ENCODE results near the gene RUSC1.
"Not testable (repeated sequence)": the region's sequence is repeated elsewhere in the genome, so short reads cannot be mapped to it uniquely, and the experiment has no call there.

Gene RUSC1

GRCh38 chr1:155324037-155324716, 3.5 kb downstream of the RUSC1 start:
- Histone ChIP-seq H3K27ac (peak overlapping the region; percentile 47; the same call in 1 of the 2 replicates), H3K36me3 (ENCODE audit: insufficient read depth, low read length) (peaks cover 1% of the 10 kb centered on the region), H3K9me3 (ENCODE audit: low read depth, low read length) (no peaks in the 10 kb centered on the region), H3K4me3 (peak overlapping the region; percentile 84), H3K9ac (ENCODE audit: insufficient read length) (peak overlapping the region; percentile 82)
- TF ChIP-seq POLR2AphosphoS5 (IDR thresholded peaks at IDR 0.05; ENCODE audit: borderline replicate concordance, low read depth, low read length), result peak; percentile 81; the same call in 1 of the 2 replicates
- no peak for TF ChIP-seq EZH2 (IDR thresholded peaks at IDR 0.05)
- TF ChIP-seq FOXP2 (optimal IDR thresholded peaks at IDR 0.05; ENCODE audit: control extremely low read depth, extremely low read length, insufficient read depth), result no peak
- DNase-seq (ENCODE audit: low read depth, low spot score), result peak; percentile 59

GRCh38 chr1:155324717-155325602, 4.3 kb downstream of the RUSC1 start:
- Histone ChIP-seq H3K9ac (ENCODE audit: insufficient read length) (peak overlapping the region; percentile 82), H3K9me3 (ENCODE audit: low read depth, low read length) (no peaks in the 10 kb centered on the region), H3K27ac (no peak overlapping the region), H3K36me3 (ENCODE audit: insufficient read depth, low read length) (peaks cover 3% of the 10 kb centered on the region; the same call in 1 of the 2 replicates), H3K4me3 (peak overlapping the region; percentile 84)
- no peak for TF ChIP-seq EZH2 (IDR thresholded peaks at IDR 0.05)
- no peak for TF ChIP-seq FOXP2 (optimal IDR thresholded peaks at IDR 0.05; ENCODE audit: control extremely low read depth, extremely low read length, insufficient read depth)
- TF ChIP-seq POLR2AphosphoS5 (IDR thresholded peaks at IDR 0.05; ENCODE audit: borderline replicate concordance, low read depth, low read length), result no peak
- no peak for DNase-seq (ENCODE audit: low read depth, low spot score)

- Histone ChIP-seq H3K36me3 (ENCODE audit: insufficient read depth, low read length) (peaks cover 9% of the 10 kb centered on the region), H3K27ac (no peak overlapping the region), H3K9me3 (ENCODE audit: low read depth, low read length) (no peaks in the 10 kb centered on the region), H3K4me3 (peak overlapping the region; percentile 84; the same call in 1 of the 2 replicates), H3K9ac (ENCODE audit: insufficient read length) (no peak overlapping the region)
- DNase-seq (ENCODE audit: low read depth, low spot score), result no peak
- TF ChIP-seq POLR2AphosphoS5 (IDR thresholded peaks at IDR 0.05; ENCODE audit: borderline replicate concordance, low read depth, low read length) (no peak), EZH2 (IDR thresholded peaks at IDR 0.05) (no peak), FOXP2 (optimal IDR thresholded peaks at IDR 0.05; ENCODE audit: control extremely low read depth, extremely low read length, insufficient read depth) (no peak)
These were observed 4.9 kb downstream of the RUSC1 start for GRCh38 chr1:155325603-155325893.

- TF ChIP-seq EZH2 (IDR thresholded peaks at IDR 0.05), result no peak
- no peak for TF ChIP-seq FOXP2 (optimal IDR thresholded peaks at IDR 0.05; ENCODE audit: control extremely low read depth, extremely low read length, insufficient read depth)
- no peak overlapping the region for H3K27ac ChIP-seq
- H3K36me3 ChIP-seq (ENCODE audit: insufficient read depth, low read length), result peaks cover 14% of the 10 kb centered on the region
- no peak overlapping the region for H3K4me3 ChIP-seq
- H3K9ac ChIP-seq (ENCODE audit: insufficient read length), result no peak overlapping the region
- H3K9me3 ChIP-seq (ENCODE audit: low read depth, low read length), result no peaks in the 10 kb centered on the region
- DNase-seq (ENCODE audit: low read depth, low spot score), result no peak
These were observed 5.4 kb downstream of the RUSC1 start for GRCh38 chr1:155326020-155326526.

GRCh38 chr1:155326631-155327037, 5.9 kb downstream of the RUSC1 start:
- Histone ChIP-seq H3K4me3 (no peak overlapping the region), H3K27ac (no peak overlapping the region; the same call in 1 of the 2 replicates), H3K9ac (ENCODE audit: insufficient read length) (no peak overlapping the region), H3K36me3 (ENCODE audit: insufficient read depth, low read length) (peaks cover 17% of the 10 kb centered on the region), H3K9me3 (ENCODE audit: low read depth, low read length) (no peaks in the 10 kb centered on the region)
- DNase-seq (ENCODE audit: low read depth, low spot score), result no peak
- no peak for TF ChIP-seq FOXP2 (optimal IDR thresholded peaks at IDR 0.05; ENCODE audit: control extremely low read depth, extremely low read length, insufficient read depth)
- no peak for TF ChIP-seq EZH2 (IDR thresholded peaks at IDR 0.05)
- no peak for TF ChIP-seq POLR2AphosphoS5 (IDR thresholded peaks at IDR 0.05; ENCODE audit: borderline replicate concordance, low read depth, low read length)

- no peak overlapping the region for H3K4me3 ChIP-seq
- H3K27ac ChIP-seq, result no peak overlapping the region; the same call in 1 of the 2 replicates
- no peak overlapping the region for H3K9ac ChIP-seq (ENCODE audit: insufficient read length)
- no peak for TF ChIP-seq FOXP2 (optimal IDR thresholded peaks at IDR 0.05; ENCODE audit: control extremely low read depth, extremely low read length, insufficient read depth)
- no peak for TF ChIP-seq POLR2AphosphoS5 (IDR thresholded peaks at IDR 0.05; ENCODE audit: borderline replicate concordance, low read depth, low read length)
- TF ChIP-seq EZH2 (IDR thresholded peaks at IDR 0.05), result no peak
- H3K36me3 ChIP-seq (ENCODE audit: insufficient read depth, low read length), result peaks cover 17% of the 10 kb centered on the region
- no peaks in the 10 kb centered on the region for H3K9me3 ChIP-seq (ENCODE audit: low read depth, low read length)
- no peak for DNase-seq (ENCODE audit: low read depth, low spot score)
These were observed 7.3 kb downstream of the RUSC1 start for GRCh38 chr1:155327981-155328380.

GRCh38 chr1:155328856-155329255, 8.2 kb downstream of the RUSC1 start:
- Histone ChIP-seq H3K36me3 (ENCODE audit: insufficient read depth, low read length) (peaks cover 24% of the 10 kb centered on the region), H3K27ac (peak overlapping the region; percentile 19; the same call in 1 of the 2 replicates)
- not testable (repeated sequence) for DNase-seq (ENCODE audit: low read depth, low spot score); H3K9me3 ChIP-seq (ENCODE audit: low read depth, low read length); H3K9ac ChIP-seq (ENCODE audit: insufficient read length); H3K4me3 ChIP-seq

GRCh38 chr1:155329980-155330598, 9.4 kb downstream of the RUSC1 start:
- Histone ChIP-seq H3K36me3 (ENCODE audit: insufficient read depth, low read length) (peaks cover 31% of the 10 kb centered on the region), H3K27ac (no peak overlapping the region), H3K9me3 (ENCODE audit: low read depth, low read length) (no peaks in the 10 kb centered on the region), H3K9ac (ENCODE audit: insufficient read length) (no peak overlapping the region), H3K4me3 (no peak overlapping the region)
- no peak for DNase-seq (ENCODE audit: low read depth, low spot score)
- TF ChIP-seq POLR2AphosphoS5 (IDR thresholded peaks at IDR 0.05; ENCODE audit: borderline replicate concordance, low read depth, low read length), result no peak
- no peak for TF ChIP-seq EZH2 (IDR thresholded peaks at IDR 0.05)
- no peak for TF ChIP-seq FOXP2 (optimal IDR thresholded peaks at IDR 0.05; ENCODE audit: control extremely low read depth, extremely low read length, insufficient read depth)

Measured in SK-N-MC (cell line).